GM23338 (cell line): ENCODE data around the gene CDK14. TPM values are rescaled to one million over a fixed set of nuclear protein-coding genes. Genes with fewer than 3 reads are reported as not detected.

Experiments used
- ATAC-seq: fragments of 200-7000 bp; cut with Tn5 transposase; 3 replicates; pipeline ENCODE4 v1.9.1; 2020
- DNase-seq: peaks from one replicate; pipeline ENCODE4 v3.0.0-alpha.2; 2015; ENCODE audit warnings: low spot score
- H2AFZ ChIP-seq: fragments of 200-600 bp; sonication (generic); 2 replicates; pipeline ENCODE4 v1.8.0; 2016; ENCODE audit warnings: antibody characterized with exemption, mild to moderate bottlenecking, moderate library complexity
- H3F3A ChIP-seq: fragments of 200-600 bp; sonication (generic); replicated peaks from 2 replicates; pipeline ENCODE4 v1.8.0; 2017; ENCODE audit warnings: antibody characterized with exemption, mixed run types, low read depth
- H3K27ac ChIP-seq: fragments of 200-600 bp; sonication (generic); 2 replicates; pipeline ENCODE4 v1.6.1; 2016; ENCODE audit warnings: low read depth
- H3K27me3 ChIP-seq: fragments of 200-600 bp; sonication (generic); 2 replicates; pipeline ENCODE4 v1.8.0; 2016; ENCODE audit warnings: mild to moderate bottlenecking, mixed run types, moderate library complexity; ENCODE audit not compliant: insufficient read depth
- H3K36me3 ChIP-seq: fragments of 200-600 bp; sonication (generic); 2 replicates; pipeline ENCODE4 v1.8.0; 2016; ENCODE audit warnings: mild to moderate bottlenecking; ENCODE audit not compliant: insufficient read depth
- H3K4me1 ChIP-seq: fragments of 200-600 bp; sonication (generic); 2 replicates; pipeline ENCODE4 v1.8.0; 2016; ENCODE audit warnings: mild to moderate bottlenecking, moderate library complexity; ENCODE audit not compliant: insufficient read depth
- H3K4me2 ChIP-seq: fragments of 200-600 bp; sonication (generic); 2 replicates; pipeline ENCODE4 v1.7.1; 2017; ENCODE audit warnings: mixed run types
- H3K4me3 ChIP-seq: fragments of 200-600 bp; sonication (generic); 2 replicates; pipeline ENCODE4 v1.6.1; 2016; ENCODE audit warnings: mixed run types
- H3K79me2 ChIP-seq: fragments of 200-600 bp; sonication (generic); replicated peaks from 2 replicates; pipeline ENCODE4 v1.8.0; 2017; ENCODE audit warnings: mild to moderate bottlenecking; ENCODE audit not compliant: insufficient read depth
- H3K9me2 ChIP-seq: fragments of 200-600 bp; sonication (generic); 2 replicates; pipeline ENCODE4 v1.8.0; 2017; ENCODE audit not compliant: insufficient read depth
- H4K20me1 ChIP-seq: fragments of 200-600 bp; sonication (generic); replicated peaks from 2 replicates; pipeline ENCODE4 v1.8.0; 2017; ENCODE audit warnings: mild to moderate bottlenecking; ENCODE audit not compliant: insufficient read depth
- H3K27ac Mint-ChIP-seq: 2 replicates; pipeline ENCODE4 v1.8.0; 2020; ENCODE audit warnings: inconsistent platforms, mild to moderate bottlenecking, moderate library complexity, mixed read lengths
- H3K27me3 Mint-ChIP-seq: 3 replicates; pipeline ENCODE4 v1.8.0; 2022; ENCODE audit warnings: low read depth, mild to moderate bottlenecking, moderate library complexity, mixed read lengths, inconsistent platforms; ENCODE audit not compliant: insufficient read depth, poor library complexity
- H3K36me3 Mint-ChIP-seq: 3 replicates; pipeline ENCODE4 v1.8.0; 2021; ENCODE audit warnings: low read depth, mild to moderate bottlenecking, inconsistent platforms, moderate library complexity, mixed read lengths
- H3K4me1 Mint-ChIP-seq: 3 replicates; pipeline ENCODE4 v1.8.0; 2020; ENCODE audit warnings: mild to moderate bottlenecking, inconsistent platforms, mixed read lengths
- H3K4me3 Mint-ChIP-seq: 3 replicates; pipeline ENCODE4 v1.8.0; 2021; ENCODE audit warnings: moderate library complexity, mild to moderate bottlenecking, inconsistent platforms, mixed read lengths
- H3K9me3 Mint-ChIP-seq: 3 replicates; pipeline ENCODE4 v1.8.0; 2020; ENCODE audit warnings: moderate library complexity, mild to moderate bottlenecking, inconsistent platforms, mixed read lengths
- EZH2 ChIP-seq: fragments of 200-600 bp; sonication (generic); IDR thresholded peaks from one replicate; pipeline ENCODE4 v1.8.0; 2017; ENCODE audit warnings: antibody characterized with exemption, mild to moderate bottlenecking, low read depth; ENCODE audit not compliant: unreplicated experiment
- NANOG ChIP-seq: IDR thresholded peaks from 2 replicates; pipeline ENCODE4 v1.6.1; 2016; ENCODE audit warnings: antibody characterized with exemption, borderline replicate concordance
- ZNF114 ChIP-seq: fragments of 250-450 bp; sonication (Bioruptor Pico); IDR thresholded peaks from 2 replicates; pipeline ENCODE4 v1.5.0; 2020; ENCODE audit warnings: mild to moderate bottlenecking, moderate library complexity
- polyA plus RNA-seq: library from polyadenylated mRNA; unstranded; fragments of >200 nt; fragmentation: Nextera tagmentation; extraction: Ambion mirVana; gene quantifications from 2 replicates; pipeline ENCODE4 v1.2.1, GENCODE V29; 2016
- total RNA-seq: library from RNA; depleted of rRNA; stranded (reverse); fragments of >200 nt; shearing (Covaris generic); gene quantifications from 2 replicates; pipeline ENCODE4 v1.2.3, GENCODE V29; 2014
- TF ChIP-seq, protein P1 (sequence below): fragments of 250-450 bp; sonication (Bioruptor Pico); IDR thresholded peaks from 2 replicates; pipeline ENCODE4 v1.5.0; 2020; ENCODE audit warnings: mild to moderate bottlenecking, moderate library complexity
- TF ChIP-seq, protein P2 (sequence below): IDR thresholded peaks from one replicate; pipeline ENCODE4 v1.6.1; 2018; ENCODE audit warnings: antibody characterized with exemption; ENCODE audit not compliant: unreplicated experiment
- TF ChIP-seq, protein P3 (sequence below), 2 experiments: fragments of 200-600 bp in 1 of 2; sonication (generic) in 1 of 2; conservative IDR thresholded peaks; 2 replicates each; pipeline versions ENCODE4 v1.5.1 to v1.6.1; 2016 to 2017; ENCODE audit warnings: antibody characterized with exemption in 2 of 2, low read depth in 2 of 2, mild to moderate bottlenecking in 2 of 2, moderate library complexity in 1 of 2

Gene CDK14
- total and polyA plus RNA-seq, 2 experiments from 2014 or later = 11.2 to 24.0 TPM

DNA sequence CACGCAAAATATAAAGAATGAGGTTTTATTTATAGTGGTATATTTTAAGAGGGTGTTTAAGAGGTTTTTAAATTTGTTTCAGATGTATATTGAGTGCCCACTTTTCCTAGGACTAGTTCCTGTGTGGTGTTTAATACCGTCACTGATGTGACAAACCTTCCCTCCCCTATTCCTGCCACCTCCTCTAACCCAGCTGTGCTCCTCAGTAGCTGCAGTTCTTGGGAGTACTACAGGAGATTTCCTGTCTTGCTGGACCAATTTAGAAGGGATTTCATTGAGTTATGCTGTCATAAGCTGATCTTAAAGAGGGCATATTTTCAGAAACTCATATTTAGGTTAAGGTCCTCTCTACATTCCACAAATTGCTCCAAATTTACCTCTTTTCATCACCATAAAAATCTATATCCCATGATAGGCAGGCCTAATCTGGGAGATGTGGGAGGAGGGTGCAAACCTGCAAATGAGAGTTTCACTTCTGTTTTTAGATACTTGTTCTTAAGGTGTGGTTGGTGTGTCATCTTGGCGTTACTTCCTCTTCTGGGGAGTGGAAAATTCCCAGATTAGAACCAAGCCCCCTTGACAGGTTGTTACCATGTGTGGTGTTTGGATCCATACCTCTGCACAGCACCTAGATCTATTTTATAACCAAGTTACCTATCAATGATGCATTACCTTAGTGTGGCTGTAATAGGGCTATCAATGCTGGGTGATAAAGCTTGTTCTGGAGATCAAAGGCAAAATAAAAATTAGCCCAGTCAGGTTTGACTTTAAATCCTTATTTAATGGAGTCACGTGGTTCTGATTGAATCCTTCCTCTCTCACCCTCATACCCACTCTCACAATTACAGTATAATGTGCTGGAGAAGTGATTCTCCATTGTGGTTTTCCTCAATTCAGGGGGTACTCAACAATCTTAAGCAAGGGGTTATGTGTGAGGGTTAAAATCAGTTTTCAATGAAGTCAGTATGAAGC lies 141.1 kb downstream of the CDK14 start:
- H3K36me3 Mint-ChIP-seq = peaks cover 27% of the 10 kb centered on the region; the same call in 2 of the 3 replicates
- no peaks in the 10 kb centered on the region for H3K36me3 ChIP-seq
- no peak overlapping the region for H3K27ac Mint-ChIP-seq
- H3K9me3 Mint-ChIP-seq = peaks cover 12% of the 10 kb centered on the region; the same call in 2 of the 3 replicates
- no peak for ATAC-seq
- H3K27me3 ChIP-seq = no peaks in the 10 kb centered on the region
- H2AFZ ChIP-seq = no peak overlapping the region
- H3K4me3 ChIP-seq = no peak overlapping the region
- no peak overlapping the region for H3K27ac ChIP-seq
- no peaks in the 10 kb centered on the region for H3K9me2 ChIP-seq
- no peaks in the 10 kb centered on the region for H3K4me1 ChIP-seq
- H3K79me2 ChIP-seq = peaks cover 13% of the 10 kb centered on the region
- no peak for TF ChIP-seq EZH2
- TF ChIP-seq, protein P1, sequence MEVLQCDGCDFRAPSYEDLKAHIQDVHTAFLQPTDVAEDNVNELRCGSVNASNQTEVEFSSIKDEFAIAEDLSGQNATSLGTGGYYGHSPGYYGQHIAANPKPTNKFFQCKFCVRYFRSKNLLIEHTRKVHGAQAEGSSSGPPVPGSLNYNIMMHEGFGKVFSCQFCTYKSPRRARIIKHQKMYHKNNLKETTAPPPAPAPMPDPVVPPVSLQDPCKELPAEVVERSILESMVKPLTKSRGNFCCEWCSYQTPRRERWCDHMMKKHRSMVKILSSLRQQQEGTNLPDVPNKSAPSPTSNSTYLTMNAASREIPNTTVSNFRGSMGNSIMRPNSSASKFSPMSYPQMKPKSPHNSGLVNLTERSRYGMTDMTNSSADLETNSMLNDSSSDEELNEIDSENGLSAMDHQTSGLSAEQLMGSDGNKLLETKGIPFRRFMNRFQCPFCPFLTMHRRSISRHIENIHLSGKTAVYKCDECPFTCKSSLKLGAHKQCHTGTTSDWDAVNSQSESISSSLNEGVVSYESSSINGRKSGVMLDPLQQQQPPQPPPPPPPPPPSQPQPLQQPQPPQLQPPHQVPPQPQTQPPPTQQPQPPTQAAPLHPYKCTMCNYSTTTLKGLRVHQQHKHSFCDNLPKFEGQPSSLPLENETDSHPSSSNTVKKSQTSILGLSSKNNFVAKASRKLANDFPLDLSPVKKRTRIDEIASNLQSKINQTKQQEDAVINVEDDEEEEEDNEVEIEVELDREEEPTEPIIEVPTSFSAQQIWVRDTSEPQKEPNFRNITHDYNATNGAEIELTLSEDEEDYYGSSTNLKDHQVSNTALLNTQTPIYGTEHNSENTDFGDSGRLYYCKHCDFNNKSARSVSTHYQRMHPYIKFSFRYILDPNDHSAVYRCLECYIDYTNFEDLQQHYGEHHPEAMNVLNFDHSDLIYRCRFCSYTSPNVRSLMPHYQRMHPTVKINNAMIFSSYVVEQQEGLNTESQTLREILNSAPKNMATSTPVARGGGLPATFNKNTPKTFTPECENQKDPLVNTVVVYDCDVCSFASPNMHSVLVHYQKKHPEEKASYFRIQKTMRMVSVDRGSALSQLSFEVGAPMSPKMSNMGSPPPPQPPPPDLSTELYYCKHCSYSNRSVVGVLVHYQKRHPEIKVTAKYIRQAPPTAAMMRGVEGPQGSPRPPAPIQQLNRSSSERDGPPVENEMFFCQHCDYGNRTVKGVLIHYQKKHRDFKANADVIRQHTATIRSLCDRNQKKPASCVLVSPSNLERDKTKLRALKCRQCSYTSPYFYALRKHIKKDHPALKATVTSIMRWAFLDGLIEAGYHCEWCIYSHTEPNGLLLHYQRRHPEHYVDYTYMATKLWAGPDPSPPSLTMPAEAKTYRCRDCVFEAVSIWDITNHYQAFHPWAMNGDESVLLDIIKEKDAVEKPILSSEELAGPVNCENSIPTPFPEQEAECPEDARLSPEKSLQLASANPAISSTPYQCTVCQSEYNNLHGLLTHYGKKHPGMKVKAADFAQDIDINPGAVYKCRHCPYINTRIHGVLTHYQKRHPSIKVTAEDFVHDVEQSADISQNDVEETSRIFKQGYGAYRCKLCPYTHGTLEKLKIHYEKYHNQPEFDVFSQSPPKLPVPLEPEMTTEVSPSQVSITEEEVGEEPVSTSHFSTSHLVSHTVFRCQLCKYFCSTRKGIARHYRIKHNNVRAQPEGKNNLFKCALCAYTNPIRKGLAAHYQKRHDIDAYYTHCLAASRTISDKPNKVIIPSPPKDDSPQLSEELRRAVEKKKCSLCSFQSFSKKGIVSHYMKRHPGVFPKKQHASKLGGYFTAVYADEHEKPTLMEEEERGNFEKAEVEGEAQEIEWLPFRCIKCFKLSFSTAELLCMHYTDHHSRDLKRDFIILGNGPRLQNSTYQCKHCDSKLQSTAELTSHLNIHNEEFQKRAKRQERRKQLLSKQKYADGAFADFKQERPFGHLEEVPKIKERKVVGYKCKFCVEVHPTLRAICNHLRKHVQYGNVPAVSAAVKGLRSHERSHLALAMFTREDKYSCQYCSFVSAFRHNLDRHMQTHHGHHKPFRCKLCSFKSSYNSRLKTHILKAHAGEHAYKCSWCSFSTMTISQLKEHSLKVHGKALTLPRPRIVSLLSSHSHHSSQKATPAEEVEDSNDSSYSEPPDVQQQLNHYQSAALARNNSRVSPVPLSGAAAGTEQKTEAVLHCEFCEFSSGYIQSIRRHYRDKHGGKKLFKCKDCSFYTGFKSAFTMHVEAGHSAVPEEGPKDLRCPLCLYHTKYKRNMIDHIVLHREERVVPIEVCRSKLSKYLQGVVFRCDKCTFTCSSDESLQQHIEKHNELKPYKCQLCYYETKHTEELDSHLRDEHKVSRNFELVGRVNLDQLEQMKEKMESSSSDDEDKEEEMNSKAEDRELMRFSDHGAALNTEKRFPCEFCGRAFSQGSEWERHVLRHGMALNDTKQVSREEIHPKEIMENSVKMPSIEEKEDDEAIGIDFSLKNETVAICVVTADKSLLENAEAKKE (CRISPR knock-in tag) = no peak
- no peak for TF ChIP-seq ZNF114
- TF ChIP-seq NANOG = no peak
- no peak overlapping the region for H3K4me3 Mint-ChIP-seq
- peaks cover 2% of the 10 kb centered on the region for H3K27me3 Mint-ChIP-seq
- no peaks in the 10 kb centered on the region for H3F3A ChIP-seq
- no peaks in the 10 kb centered on the region for H4K20me1 ChIP-seq
- no peak overlapping the region for H3K4me2 ChIP-seq
- no peak for DNase-seq
- no peaks in the 10 kb centered on the region; the same call in 2 of the 3 replicates for H3K4me1 Mint-ChIP-seq

DNA sequence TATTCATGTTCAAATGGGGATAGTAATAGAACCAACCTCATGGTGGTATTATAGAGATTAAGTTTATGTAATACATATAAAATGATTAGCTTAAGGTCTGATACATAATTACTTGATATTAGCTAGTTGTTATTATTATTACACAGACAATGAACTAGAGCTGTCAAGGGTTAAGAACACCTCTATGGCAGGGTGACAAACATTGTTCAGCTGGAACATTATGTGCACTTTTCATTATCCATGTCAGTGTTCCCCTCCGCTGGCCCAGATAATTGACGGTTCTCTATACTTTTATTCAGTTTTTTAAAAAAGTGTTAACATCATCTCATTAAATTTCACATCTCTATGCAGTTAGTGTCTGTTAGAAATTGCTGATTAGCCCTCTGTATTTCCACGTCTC lies 142.1 kb downstream of the CDK14 start:
- H4K20me1 ChIP-seq = no peaks in the 10 kb centered on the region
- H3K4me1 ChIP-seq = no peaks in the 10 kb centered on the region
- peaks cover 4% of the 10 kb centered on the region for H3K79me2 ChIP-seq
- H3K4me2 ChIP-seq = no peak overlapping the region
- H3K27me3 ChIP-seq = no peaks in the 10 kb centered on the region
- H3K9me2 ChIP-seq = no peaks in the 10 kb centered on the region
- Mint-ChIP-seq H3K4me1 (no peaks in the 10 kb centered on the region; the same call in 2 of the 3 replicates), H3K27ac (no peak overlapping the region), H3K27me3 (peaks cover 2% of the 10 kb centered on the region), H3K9me3 (peaks cover 4% of the 10 kb centered on the region; the same call in 2 of the 3 replicates), H3K4me3 (no peak overlapping the region), H3K36me3 (peaks cover 19% of the 10 kb centered on the region; the same call in 2 of the 3 replicates)
- no peaks in the 10 kb centered on the region for H3F3A ChIP-seq
- no peak for DNase-seq
- no peak overlapping the region for H3K27ac ChIP-seq
- H3K36me3 ChIP-seq = no peaks in the 10 kb centered on the region
- H2AFZ ChIP-seq = no peak overlapping the region
- H3K4me3 ChIP-seq = no peak overlapping the region
- ATAC-seq = no peak
- TF ChIP-seq, protein P2, sequence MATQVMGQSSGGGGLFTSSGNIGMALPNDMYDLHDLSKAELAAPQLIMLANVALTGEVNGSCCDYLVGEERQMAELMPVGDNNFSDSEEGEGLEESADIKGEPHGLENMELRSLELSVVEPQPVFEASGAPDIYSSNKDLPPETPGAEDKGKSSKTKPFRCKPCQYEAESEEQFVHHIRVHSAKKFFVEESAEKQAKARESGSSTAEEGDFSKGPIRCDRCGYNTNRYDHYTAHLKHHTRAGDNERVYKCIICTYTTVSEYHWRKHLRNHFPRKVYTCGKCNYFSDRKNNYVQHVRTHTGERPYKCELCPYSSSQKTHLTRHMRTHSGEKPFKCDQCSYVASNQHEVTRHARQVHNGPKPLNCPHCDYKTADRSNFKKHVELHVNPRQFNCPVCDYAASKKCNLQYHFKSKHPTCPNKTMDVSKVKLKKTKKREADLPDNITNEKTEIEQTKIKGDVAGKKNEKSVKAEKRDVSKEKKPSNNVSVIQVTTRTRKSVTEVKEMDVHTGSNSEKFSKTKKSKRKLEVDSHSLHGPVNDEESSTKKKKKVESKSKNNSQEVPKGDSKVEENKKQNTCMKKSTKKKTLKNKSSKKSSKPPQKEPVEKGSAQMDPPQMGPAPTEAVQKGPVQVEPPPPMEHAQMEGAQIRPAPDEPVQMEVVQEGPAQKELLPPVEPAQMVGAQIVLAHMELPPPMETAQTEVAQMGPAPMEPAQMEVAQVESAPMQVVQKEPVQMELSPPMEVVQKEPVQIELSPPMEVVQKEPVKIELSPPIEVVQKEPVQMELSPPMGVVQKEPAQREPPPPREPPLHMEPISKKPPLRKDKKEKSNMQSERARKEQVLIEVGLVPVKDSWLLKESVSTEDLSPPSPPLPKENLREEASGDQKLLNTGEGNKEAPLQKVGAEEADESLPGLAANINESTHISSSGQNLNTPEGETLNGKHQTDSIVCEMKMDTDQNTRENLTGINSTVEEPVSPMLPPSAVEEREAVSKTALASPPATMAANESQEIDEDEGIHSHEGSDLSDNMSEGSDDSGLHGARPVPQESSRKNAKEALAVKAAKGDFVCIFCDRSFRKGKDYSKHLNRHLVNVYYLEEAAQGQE = no peak
- TF ChIP-seq, protein P3, sequence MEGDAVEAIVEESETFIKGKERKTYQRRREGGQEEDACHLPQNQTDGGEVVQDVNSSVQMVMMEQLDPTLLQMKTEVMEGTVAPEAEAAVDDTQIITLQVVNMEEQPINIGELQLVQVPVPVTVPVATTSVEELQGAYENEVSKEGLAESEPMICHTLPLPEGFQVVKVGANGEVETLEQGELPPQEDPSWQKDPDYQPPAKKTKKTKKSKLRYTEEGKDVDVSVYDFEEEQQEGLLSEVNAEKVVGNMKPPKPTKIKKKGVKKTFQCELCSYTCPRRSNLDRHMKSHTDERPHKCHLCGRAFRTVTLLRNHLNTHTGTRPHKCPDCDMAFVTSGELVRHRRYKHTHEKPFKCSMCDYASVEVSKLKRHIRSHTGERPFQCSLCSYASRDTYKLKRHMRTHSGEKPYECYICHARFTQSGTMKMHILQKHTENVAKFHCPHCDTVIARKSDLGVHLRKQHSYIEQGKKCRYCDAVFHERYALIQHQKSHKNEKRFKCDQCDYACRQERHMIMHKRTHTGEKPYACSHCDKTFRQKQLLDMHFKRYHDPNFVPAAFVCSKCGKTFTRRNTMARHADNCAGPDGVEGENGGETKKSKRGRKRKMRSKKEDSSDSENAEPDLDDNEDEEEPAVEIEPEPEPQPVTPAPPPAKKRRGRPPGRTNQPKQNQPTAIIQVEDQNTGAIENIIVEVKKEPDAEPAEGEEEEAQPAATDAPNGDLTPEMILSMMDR (conservative IDR thresholded peaks at IDR 0.05; ENCODE audit: low read depth in 2 of 2) = no peak
